Stromal cell of bone marrow (primary cell): Measurements from ENCODE around the gene PYM1.
"Not testable (repeated sequence)": the region's sequence is repeated elsewhere in the genome, so short reads cannot be mapped to it uniquely, and the experiment has no call there.

ENCODE experiments used
- DNase-seq: peaks from one replicate; pipeline ENCODE4 v3.0.0-alpha.2; 2012; ENCODE audit warnings: low read depth

PYM1 gene

GRCh38 chr12:55908726-55909512, 18.8 kb downstream of the PYM1 start:
- DNase-seq: no peak

- DNase-seq: no peak
Observed at GRCh38 chr12:55906056-55906455, 21.6 kb downstream of the PYM1 start.

- no peak for DNase-seq
Observed at GRCh38 chr12:55901881-55902490, 25.7 kb downstream of the PYM1 start.

GRCh38 chr12:55899082-55899481, 28.6 kb downstream of the PYM1 start:
- DNase-seq: peak; percentile 25

- DNase-seq: no peak
Observed at GRCh38 chr12:55893723-55894122, 34.0 kb downstream of the PYM1 start.

GRCh38 chr12:55891310-55891709, 36.4 kb downstream of the PYM1 start:
- no peak for DNase-seq

- DNase-seq: no peak
Observed at GRCh38 chr12:55885113-55885512, 42.6 kb downstream of the PYM1 start.

GRCh38 chr12:55877824-55878223, 49.9 kb downstream of the PYM1 start:
- no peak for DNase-seq

GRCh38 chr12:55875704-55876467, 51.8 kb downstream of the PYM1 start:
- no peak for DNase-seq

- no peak for DNase-seq
Observed at GRCh38 chr12:55874443-55874842, 53.3 kb downstream of the PYM1 start.

- DNase-seq: not testable (repeated sequence)
Observed at GRCh38 chr12:55866454-55867004, 61.2 kb downstream of the PYM1 start.

- DNase-seq: no peak
Observed at GRCh38 chr12:55865327-55865726, 62.4 kb downstream of the PYM1 start.

GRCh38 chr12:55862931-55863330, 64.8 kb downstream of the PYM1 start:
- not testable (repeated sequence) for DNase-seq

GRCh38 chr12:55862286-55862685, 65.4 kb downstream of the PYM1 start:
- peak; percentile 46 for DNase-seq

GRCh38 chr12:55861871-55862270, 65.8 kb downstream of the PYM1 start:
- DNase-seq: no peak

GRCh38 chr12:55861396-55861795, 66.3 kb downstream of the PYM1 start:
- no peak for DNase-seq

GRCh38 chr12:55852740-55853139, 75.0 kb downstream of the PYM1 start:
- no peak for DNase-seq
